NCI-H1930 (cell line): ENCODE data around the gene CDS2.

ENCODE experiments used
- DNase-seq, 2 experiments: peaks; one replicate each; lab custom pipeline; 2025; lab: John Stamatoyannopoulos, UW

Gene CDS2

DNA sequence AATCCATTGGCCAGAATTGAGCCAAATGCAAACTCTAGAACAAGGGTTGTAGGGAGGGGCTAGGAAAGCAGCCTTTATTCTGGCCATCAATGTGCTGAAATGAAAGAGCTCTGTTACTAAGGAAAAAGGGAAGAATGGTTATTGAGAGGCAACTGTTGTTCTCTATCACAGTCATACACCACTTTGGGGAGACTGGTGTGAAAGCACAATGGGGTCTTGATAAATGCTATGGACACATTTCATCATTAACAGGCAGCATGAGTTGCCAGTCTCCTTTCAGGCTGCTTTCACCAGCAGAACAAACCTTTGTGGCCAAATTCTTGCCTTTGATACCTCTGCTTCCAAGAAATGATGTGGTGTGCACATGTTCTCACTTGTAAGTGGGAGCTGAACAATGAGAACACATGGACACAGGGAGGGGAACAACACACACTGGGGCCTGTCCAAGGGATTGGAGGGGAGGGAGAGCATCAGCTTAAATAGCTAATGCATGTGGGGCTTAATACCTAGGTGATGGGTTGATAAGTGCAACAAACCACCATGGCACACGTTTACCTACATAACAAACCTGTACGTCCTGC lies 86.2 kb downstream of the CDS2 start:
- DNase-seq, result no peak

DNA sequence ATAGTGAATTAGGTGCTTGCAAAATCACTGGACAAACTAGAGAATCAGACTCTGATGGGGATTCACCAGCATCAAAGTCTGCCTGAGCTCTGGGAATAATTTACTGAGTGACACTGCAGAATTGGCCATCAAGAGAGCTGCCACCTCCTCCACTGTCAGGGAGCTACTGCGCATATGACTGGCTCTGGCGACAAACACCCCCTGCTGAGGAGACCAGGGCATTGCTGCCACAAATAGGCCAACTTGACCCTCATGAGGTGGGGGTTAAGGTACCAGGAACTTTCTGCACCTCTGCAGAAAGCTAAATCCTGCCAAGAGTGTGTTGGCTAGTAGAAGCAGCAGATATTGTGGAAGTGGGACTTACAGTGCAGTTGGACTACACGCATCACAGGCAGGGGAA lies 88.0 kb downstream of the CDS2 start:
- no peak for DNase-seq

DNA sequence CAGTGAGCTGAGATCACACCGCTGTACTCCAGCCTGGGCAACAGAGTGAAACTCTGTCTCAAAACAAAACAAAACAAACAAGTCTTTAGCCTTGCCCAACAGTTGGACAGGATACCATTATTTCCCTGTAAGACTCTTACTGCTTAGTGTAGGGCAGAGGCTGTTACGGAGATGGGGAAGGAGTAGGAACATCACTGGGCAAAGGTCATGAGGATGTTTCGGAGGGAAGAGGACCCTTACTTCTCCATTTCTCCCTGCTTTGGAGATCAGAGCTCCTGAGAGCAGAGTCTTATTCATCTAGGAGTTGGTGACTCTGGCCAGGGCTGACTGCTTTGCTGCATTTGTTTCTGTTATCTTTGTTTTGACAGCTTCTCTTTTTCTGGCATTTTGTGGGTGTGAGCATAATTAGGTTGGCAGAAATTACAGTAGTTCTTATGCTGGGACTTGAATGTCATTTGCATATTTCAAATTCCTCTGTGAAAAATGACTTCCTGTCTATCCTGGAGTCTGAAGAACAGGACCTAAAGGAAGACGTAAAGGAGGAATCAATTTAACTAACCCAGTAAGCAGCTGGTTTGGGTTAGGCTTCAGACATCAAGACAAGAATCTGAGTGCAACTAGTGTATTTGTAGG lies 89.0 kb downstream of the CDS2 start:
- no peak for DNase-seq

DNA sequence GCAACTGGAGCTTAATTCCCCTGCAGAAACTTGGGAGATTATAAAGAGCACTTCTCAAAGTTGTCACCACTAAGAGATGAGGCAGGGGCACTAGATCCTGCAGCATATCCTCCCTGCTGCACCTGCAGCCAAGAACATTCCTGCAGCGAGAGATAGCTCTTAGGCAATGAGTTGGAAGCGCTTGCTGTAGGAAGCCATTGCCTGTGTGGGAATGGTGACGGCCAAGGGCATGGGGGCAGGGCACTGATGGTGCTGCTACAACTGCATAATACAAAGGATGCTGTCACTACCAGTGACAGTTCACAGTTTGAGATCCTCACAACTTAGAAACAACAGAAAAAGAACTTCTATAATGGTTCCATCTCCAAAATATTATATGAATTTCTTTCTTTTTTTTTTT lies 89.9 kb downstream of the CDS2 start:
- no peak for DNase-seq

DNA sequence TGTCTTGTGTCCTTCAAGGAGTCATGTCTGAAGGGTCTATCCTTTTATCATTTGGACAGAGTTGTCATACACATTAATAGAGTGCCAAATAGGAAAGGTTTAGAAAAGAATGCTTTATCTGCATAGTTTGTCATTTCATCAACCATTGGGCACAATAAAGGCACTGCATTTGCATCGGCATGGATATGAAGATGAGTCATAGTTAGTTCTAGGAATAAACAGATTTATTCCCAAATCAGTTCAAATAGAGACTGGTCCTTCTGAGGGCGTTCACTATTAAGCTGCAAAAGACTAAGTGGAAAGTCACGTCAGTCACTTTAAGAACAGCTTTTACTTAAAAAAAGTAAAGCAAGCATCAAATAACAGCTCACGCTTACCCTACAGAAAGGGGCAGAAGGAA lies 90.8 kb downstream of the CDS2 start:
- no peak for DNase-seq

DNA sequence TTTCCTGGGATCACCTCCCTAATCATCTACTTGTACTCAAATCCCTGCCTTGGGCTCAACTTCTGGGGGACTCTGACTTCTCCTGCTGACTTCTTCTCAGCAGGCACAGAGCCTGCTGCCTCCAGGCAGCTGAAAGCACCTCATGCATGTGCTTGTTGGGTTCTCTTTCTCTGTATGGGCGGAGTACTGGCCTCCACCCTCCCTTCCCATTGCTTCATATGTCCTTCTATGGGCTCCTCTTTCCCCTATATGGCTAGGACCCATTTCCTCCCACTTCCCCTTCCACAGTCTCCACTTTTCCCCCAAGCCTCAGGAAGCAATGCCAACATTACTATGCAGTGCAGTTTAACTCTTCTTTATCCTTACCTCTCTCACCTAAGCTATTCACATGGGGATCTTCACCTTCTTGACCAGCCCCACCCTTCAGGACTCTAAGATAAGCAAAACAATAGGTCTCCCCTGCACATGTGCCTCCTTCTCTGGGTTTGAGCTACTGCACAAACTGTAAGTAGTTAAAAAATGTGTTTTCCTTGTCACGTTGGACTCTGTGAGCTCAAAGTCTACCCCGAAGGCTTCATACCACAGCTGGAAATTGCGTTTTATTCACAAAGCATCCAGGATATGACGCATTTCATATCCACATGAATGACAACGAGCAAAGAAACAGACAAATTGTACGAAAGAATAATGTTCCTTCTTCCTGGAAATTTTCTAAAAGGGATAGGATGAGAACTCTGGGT lies 93.7 kb downstream of the CDS2 start:
- DNase-seq, result no peak

DNA sequence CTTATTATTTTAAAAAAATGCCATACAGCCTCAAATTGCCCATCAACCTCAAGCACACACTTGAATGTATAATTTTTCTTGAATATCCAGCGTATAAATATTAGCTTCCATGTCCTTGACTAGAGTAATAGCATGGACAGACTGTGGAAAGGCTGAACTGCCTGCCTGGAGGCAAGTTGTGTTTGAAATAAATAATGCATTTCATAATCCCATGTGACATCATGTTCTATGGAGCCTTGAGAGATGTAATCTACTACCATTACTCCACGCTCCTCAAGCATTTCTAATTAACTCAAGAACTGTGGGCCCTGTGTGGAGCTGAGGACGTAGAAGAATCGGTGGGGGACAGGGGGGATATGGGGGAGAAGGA lies 94.2 kb downstream of the CDS2 start:
- no peak for DNase-seq

DNA sequence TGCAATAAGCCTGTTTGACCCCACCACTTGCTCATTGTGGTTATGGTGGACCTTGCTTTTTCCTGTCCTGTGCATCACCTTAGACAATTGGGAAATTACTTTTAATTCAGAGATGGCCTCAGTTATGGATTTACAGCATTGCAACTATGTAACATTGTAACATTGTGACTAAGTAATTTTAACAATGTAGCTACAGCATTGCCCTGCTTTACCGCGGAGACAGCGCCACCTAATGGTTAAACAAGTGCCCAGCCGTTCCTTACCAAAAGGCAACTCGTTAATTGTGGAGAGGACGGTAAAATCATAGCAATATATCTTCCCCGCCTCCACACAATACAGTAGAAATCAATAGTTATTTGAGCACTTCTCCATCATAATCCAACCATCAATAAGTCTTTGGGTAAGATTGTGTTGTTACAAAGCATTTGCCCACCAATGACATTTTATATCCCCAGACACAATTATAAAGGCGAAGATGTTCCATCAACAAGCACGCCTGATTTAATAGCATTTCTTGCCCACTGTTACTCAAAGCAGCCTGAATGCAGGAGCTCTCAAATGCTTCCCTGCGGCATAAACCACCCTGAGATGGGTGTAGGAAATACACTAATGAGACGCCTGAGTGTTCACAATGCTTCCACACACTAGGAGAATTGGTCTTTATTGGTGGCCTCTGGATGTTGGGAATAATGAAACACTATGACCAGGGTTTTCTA lies 96.3 kb downstream of the CDS2 start:
- DNase-seq, result peak in 1 of 2 experiments; percentile 39

DNA sequence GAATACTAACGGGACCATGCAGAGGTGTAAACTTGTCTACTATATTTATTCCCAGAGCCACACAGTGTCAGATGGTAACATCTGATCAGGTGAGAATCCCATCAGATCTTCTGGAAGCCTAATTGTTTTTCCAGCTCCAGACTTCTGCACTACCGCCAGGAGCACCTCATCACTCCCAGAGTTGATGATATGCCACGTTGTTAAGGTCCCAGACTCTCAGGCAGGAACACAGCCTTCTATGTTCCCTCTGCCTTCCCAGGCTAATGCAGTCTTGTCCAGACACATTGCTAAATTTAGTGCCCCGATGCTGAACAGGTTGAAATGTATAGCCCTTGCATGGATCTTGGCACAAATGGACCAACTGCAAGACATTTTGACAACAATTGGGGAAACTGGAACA lies 103.7 kb downstream of the CDS2 start:
- DNase-seq, result no peak

DNA sequence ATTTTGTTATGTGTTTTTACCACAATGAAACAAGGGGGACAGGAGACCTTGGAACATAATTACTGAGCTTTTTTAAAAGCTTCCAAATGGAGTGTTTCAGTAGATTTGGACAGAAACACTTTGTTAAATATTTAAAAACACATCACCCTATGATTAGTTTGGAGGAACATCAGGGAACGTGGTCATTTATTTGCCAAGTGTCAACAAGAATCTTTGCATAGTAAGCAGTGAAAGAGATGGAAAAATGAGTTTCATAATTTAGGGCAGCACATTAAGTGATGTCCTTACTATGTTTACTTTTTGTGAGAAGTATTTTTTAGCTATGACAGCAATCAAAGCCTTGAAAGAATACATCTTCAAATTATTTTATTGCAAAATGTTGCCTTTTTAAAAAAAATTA lies 107.3 kb downstream of the CDS2 start:
- no peak for DNase-seq

DNA sequence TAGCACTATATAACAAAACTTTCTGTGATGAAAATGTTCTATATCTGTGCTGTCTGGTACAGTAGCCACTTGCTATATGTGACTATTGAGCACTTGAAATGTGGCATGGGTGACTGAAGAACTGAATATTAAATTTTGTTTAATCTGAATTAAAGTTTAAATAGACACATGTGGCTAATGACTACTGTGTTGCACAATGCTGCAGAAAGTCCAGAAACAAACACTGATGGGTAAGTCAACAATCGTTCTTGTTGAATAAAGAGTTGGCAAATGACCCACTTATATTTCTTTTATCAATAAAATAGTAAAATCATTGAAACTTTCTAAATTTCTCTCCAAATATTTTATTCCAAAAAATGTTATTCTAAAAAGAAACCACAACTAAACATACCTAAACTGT lies 108.2 kb downstream of the CDS2 start:
- no peak for DNase-seq
